Mesendoderm (in vitro differentiated cells): ENCODE data around the gene PLEKHN1.
"Not testable (repeated sequence)": the region's sequence is repeated elsewhere in the genome, so short reads cannot be mapped to it uniquely, and the experiment has no call there.

Source experiments
- DNase-seq: peaks from one replicate; pipeline ENCODE4 v3.0.0; 2013
- H2AK5ac ChIP-seq: 2 replicates; pipeline ENCODE4 v1.6.1; 2013; ENCODE audit warnings: low read length, inconsistent platforms
- H2BK120ac ChIP-seq: 2 replicates; pipeline ENCODE4 v1.6.1; 2013; ENCODE audit warnings: low read depth, mild to moderate bottlenecking, low read length, moderate library complexity, mixed read lengths
- H2BK15ac ChIP-seq: replicated peaks from 2 replicates; pipeline ENCODE4 v1.6.1; 2013; ENCODE audit warnings: low read depth, mild to moderate bottlenecking, moderate library complexity
- H2BK5ac ChIP-seq: 2 replicates; pipeline ENCODE4 v1.6.1; 2013; ENCODE audit warnings: low read length, inconsistent platforms
- H3K18ac ChIP-seq: 2 replicates; pipeline ENCODE4 v1.6.1; 2013; ENCODE audit warnings: mild to moderate bottlenecking, low read length, mixed read lengths
- H3K23ac ChIP-seq: one replicate; pipeline ENCODE4 v1.6.1; 2013; ENCODE audit warnings: low read length
- H3K27ac ChIP-seq: 2 replicates; pipeline ENCODE4 v1.5.1; 2013; ENCODE audit warnings: low read depth, mild to moderate bottlenecking, inconsistent platforms, low read length, moderate library complexity
- H3K27me3 ChIP-seq: 2 replicates; pipeline ENCODE4 v1.6.1; 2013; ENCODE audit warnings: low read length, control low read depth, mild to moderate bottlenecking, inconsistent platforms; ENCODE audit not compliant: insufficient read depth, poor library complexity
- H3K36me3 ChIP-seq: 2 replicates; pipeline ENCODE4 v1.6.1; 2013; ENCODE audit warnings: low read length, inconsistent platforms; ENCODE audit not compliant: control insufficient read depth, insufficient read depth
- H3K4ac ChIP-seq: one replicate; pipeline ENCODE4 v1.6.1; 2013; ENCODE audit warnings: low read depth, mild to moderate bottlenecking, low read length, moderate library complexity
- H3K4me1 ChIP-seq: 2 replicates; pipeline ENCODE4 v1.6.1; 2013; ENCODE audit warnings: low read depth, low read length, inconsistent platforms; ENCODE audit not compliant: control insufficient read depth
- H3K4me2 ChIP-seq: 2 replicates; pipeline ENCODE4 v1.6.1; 2013; ENCODE audit warnings: low read length
- H3K4me3 ChIP-seq: 2 replicates; pipeline ENCODE4 v1.5.1; 2013; ENCODE audit warnings: mild to moderate bottlenecking, low read length
- H3K56ac ChIP-seq: one replicate; pipeline ENCODE4 v1.6.1; 2013; ENCODE audit warnings: low read length
- H3K79me1 ChIP-seq: 2 replicates; pipeline ENCODE4 v1.6.1; 2013; ENCODE audit warnings: low read length, inconsistent platforms
- H3K79me2 ChIP-seq: 2 replicates; pipeline ENCODE4 v1.6.1; 2013; ENCODE audit warnings: mild to moderate bottlenecking, low read length; ENCODE audit not compliant: control insufficient read depth, insufficient read depth
- H3K9ac ChIP-seq: 2 replicates; pipeline ENCODE4 v1.6.1; 2013; ENCODE audit warnings: low read length, inconsistent platforms
- H4K5ac ChIP-seq: one replicate; pipeline ENCODE4 v1.6.1; 2013; ENCODE audit warnings: low read length
- H4K8ac ChIP-seq: one replicate; pipeline ENCODE4 v1.6.1; 2013; ENCODE audit warnings: low read depth, mild to moderate bottlenecking, control low read depth, low read length, moderate library complexity
- WGBS: extraction: QIAGEN DNeasy Blood & Tissue Kit; methylation state at CpG from one replicate; pipeline ENCODE4 v1.1.7; 2013; ENCODE audit warnings: low lambda C conversion rate, missing lambda C conversion rate; ENCODE audit not compliant: insufficient coverage; ENCODE audit errors: extremely low coverage; 5-methylcytosine and 5-hydroxymethylcytosine counted together

Gene PLEKHN1

GRCh38 chr1:944341-945325 is 21.6 kb upstream of the PLEKHN1 start:
- Histone ChIP-seq H3K18ac (no peak overlapping the region), H3K27ac (no peak overlapping the region), H3K79me1 (no peaks in the 10 kb centered on the region), H3K4me3 (no peak overlapping the region), H4K5ac (no peak overlapping the region), H3K4me2 (no peak overlapping the region), H3K23ac (no peak overlapping the region), H3K36me3 (peaks cover 5% of the 10 kb centered on the region), H2BK15ac (no peak overlapping the region), H3K79me2 (no peaks in the 10 kb centered on the region), H3K4me1 (peaks cover 3% of the 10 kb centered on the region), H4K8ac (no peak overlapping the region), H2BK5ac (no peak overlapping the region), H3K4ac (no peak overlapping the region), H2BK120ac (no peak overlapping the region), H2AK5ac (no peak overlapping the region), H3K56ac (no peak overlapping the region), H3K9ac (no peak overlapping the region), H3K27me3 (no peaks in the 10 kb centered on the region)
- whole genome bisulfite sequencing, result no CpG with 5 or more reads among the region's 28 CpGs
- no peak for DNase-seq

GRCh38 chr1:945688-946556 is 20.4 kb upstream of the PLEKHN1 start:
- H3K4ac ChIP-seq, result no peak overlapping the region
- no peak overlapping the region for H3K4me3 ChIP-seq
- peaks cover 7% of the 10 kb centered on the region for H3K79me1 ChIP-seq
- H2AK5ac ChIP-seq, result no peak overlapping the region
- no CpG with 5 or more reads among the region's 29 CpGs for WGBS
- H2BK15ac ChIP-seq, result no peak overlapping the region
- DNase-seq, result no peak
- no peak overlapping the region for H3K23ac ChIP-seq
- no peak overlapping the region for H3K9ac ChIP-seq
- H4K8ac ChIP-seq, result no peak overlapping the region
- H3K56ac ChIP-seq, result no peak overlapping the region
- H2BK5ac ChIP-seq, result no peak overlapping the region
- no peak overlapping the region for H3K4me2 ChIP-seq
- no peak overlapping the region for H4K5ac ChIP-seq
- H3K36me3 ChIP-seq, result peaks cover 16% of the 10 kb centered on the region
- H3K4me1 ChIP-seq, result no peaks in the 10 kb centered on the region
- H3K79me2 ChIP-seq, result no peaks in the 10 kb centered on the region
- no peak overlapping the region for H3K18ac ChIP-seq
- no peaks in the 10 kb centered on the region for H3K27me3 ChIP-seq
- H2BK120ac ChIP-seq, result no peak overlapping the region
- no peak overlapping the region for H3K27ac ChIP-seq

GRCh38 chr1:946811-947210 is 19.5 kb upstream of the PLEKHN1 start:
- not testable (repeated sequence) for H3K23ac ChIP-seq, H3K4me2 ChIP-seq, H3K56ac ChIP-seq, H3K27me3 ChIP-seq, H3K4me3 ChIP-seq, H3K79me2 ChIP-seq, H2BK15ac ChIP-seq, H2BK120ac ChIP-seq, H3K9ac ChIP-seq, H3K18ac ChIP-seq, H3K4ac ChIP-seq, H3K79me1 ChIP-seq, H2AK5ac ChIP-seq, H4K8ac ChIP-seq, H2BK5ac ChIP-seq, H3K4me1 ChIP-seq, H4K5ac ChIP-seq, DNase-seq, H3K27ac ChIP-seq
- WGBS, result no CpG with 5 or more reads among the region's 13 CpGs
- H3K36me3 ChIP-seq, result peaks cover 17% of the 10 kb centered on the region

GRCh38 chr1:947958-948357 is 18.3 kb upstream of the PLEKHN1 start:
- Histone ChIP-seq H3K23ac (no peak overlapping the region), H4K5ac (no peak overlapping the region), H3K27ac (no peak overlapping the region), H3K9ac (no peak overlapping the region), H3K79me2 (no peaks in the 10 kb centered on the region), H3K4me3 (no peak overlapping the region), H3K4ac (no peak overlapping the region), H3K79me1 (peaks cover 7% of the 10 kb centered on the region), H3K36me3 (peaks cover 21% of the 10 kb centered on the region), H3K27me3 (no peaks in the 10 kb centered on the region), H3K4me2 (no peak overlapping the region), H3K18ac (no peak overlapping the region), H4K8ac (no peak overlapping the region), H2AK5ac (no peak overlapping the region), H2BK15ac (no peak overlapping the region), H2BK5ac (no peak overlapping the region), H3K56ac (no peak overlapping the region), H3K4me1 (no peaks in the 10 kb centered on the region), H2BK120ac (no peak overlapping the region)
- DNase-seq, result no peak
- no CpG with 5 or more reads among the region's 15 CpGs for WGBS

- H3K79me1 ChIP-seq, result peaks cover 7% of the 10 kb centered on the region
Measured at GRCh38 chr1:950268-950667, 16.0 kb upstream of the PLEKHN1 start.

More at GRCh38 chr1:950268-950667, 16.0 kb upstream of the PLEKHN1 start:
- no peak overlapping the region for H2BK15ac ChIP-seq
- no peak overlapping the region for H2AK5ac ChIP-seq
- no peak overlapping the region for H3K4me3 ChIP-seq
- H3K27me3 ChIP-seq, result no peaks in the 10 kb centered on the region
- no peak for DNase-seq
- peaks cover 30% of the 10 kb centered on the region for H3K36me3 ChIP-seq
- H4K8ac ChIP-seq, result no peak overlapping the region
- H3K27ac ChIP-seq, result no peak overlapping the region
- no peak overlapping the region for H3K23ac ChIP-seq
- H3K79me2 ChIP-seq, result no peaks in the 10 kb centered on the region
- no peak overlapping the region for H2BK5ac ChIP-seq
- no peak overlapping the region for H2BK120ac ChIP-seq
- WGBS, result no CpG with 5 or more reads among the region's 9 CpGs
- H3K18ac ChIP-seq, result no peak overlapping the region
- H3K9ac ChIP-seq, result no peak overlapping the region
- H3K4me2 ChIP-seq, result no peak overlapping the region
- no peaks in the 10 kb centered on the region for H3K4me1 ChIP-seq
- H3K56ac ChIP-seq, result no peak overlapping the region
- no peak overlapping the region for H4K5ac ChIP-seq
- no peak overlapping the region for H3K4ac ChIP-seq
